GM12892 (cell line): Measurements from ENCODE around the gene SIGLEC14.

Experiments used
- POLR2A ChIP-seq: IDR thresholded peaks from 2 replicates; pipeline ENCODE4 v1.6.1; 2011; ENCODE audit warnings: low read depth, low read length, control low read depth
- POLR2AphosphoS5 ChIP-seq: IDR thresholded peaks from 2 replicates; pipeline ENCODE4 v1.6.1; 2011; ENCODE audit warnings: low read depth, low read length, control low read depth
- TAF1 ChIP-seq: IDR thresholded peaks from 2 replicates; pipeline ENCODE4 v1.6.1; 2011; ENCODE audit warnings: low read depth, mild to moderate bottlenecking, control low read depth, low read length, borderline replicate concordance

GRCh38 chr19:51691584-51692428, 45.2 kb upstream of the SIGLEC14 start:
- TF ChIP-seq POLR2AphosphoS5 (no peak), POLR2A (no peak), TAF1 (no peak)
